Stimulated activated CD8-positive, alpha-beta memory T cell treated with anti-CD3 and anti-CD28 coated beads, Interleukin-12 subunit alpha, Interleukin-12 subunit beta, amount 100 ng/mL, for 4 hours (primary cell): Measurements from ENCODE around the gene NUP54.

ENCODE experiments used
- DNase-seq: peaks from one replicate; pipeline ENCODE4 v3.0.0-alpha.2; 2020; ENCODE audit warnings: low read depth

The NUP54 gene

GRCh38 chr4:76067652-76068286 lies 80.4 kb downstream of the NUP54 start:
- DNase-seq = peak; percentile 16

GRCh38 chr4:76066546-76066945 lies 81.7 kb downstream of the NUP54 start:
- DNase-seq = no peak
